ENCODE results near the gene NFIX.

DNA sequence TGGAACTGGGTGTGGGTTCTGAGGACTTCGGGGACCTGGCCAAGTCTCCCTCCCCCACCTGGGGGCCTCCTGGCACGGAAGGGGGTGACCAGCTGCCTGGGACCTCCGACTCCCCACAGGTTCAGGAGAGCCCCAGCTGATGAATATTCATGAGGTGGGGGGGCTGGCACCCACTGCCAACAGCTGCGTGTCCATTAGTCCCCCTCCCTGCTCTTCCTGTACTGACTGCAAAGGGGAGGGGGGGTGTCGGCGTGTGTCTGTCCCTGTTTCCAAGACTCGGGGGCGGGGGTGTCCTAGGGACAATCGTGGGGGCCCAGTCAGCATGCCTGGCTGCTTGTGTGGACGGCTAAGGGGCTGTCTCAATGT is 10.6 kb upstream of the NFIX start:
- TF ChIP-seq, protein P1, sequence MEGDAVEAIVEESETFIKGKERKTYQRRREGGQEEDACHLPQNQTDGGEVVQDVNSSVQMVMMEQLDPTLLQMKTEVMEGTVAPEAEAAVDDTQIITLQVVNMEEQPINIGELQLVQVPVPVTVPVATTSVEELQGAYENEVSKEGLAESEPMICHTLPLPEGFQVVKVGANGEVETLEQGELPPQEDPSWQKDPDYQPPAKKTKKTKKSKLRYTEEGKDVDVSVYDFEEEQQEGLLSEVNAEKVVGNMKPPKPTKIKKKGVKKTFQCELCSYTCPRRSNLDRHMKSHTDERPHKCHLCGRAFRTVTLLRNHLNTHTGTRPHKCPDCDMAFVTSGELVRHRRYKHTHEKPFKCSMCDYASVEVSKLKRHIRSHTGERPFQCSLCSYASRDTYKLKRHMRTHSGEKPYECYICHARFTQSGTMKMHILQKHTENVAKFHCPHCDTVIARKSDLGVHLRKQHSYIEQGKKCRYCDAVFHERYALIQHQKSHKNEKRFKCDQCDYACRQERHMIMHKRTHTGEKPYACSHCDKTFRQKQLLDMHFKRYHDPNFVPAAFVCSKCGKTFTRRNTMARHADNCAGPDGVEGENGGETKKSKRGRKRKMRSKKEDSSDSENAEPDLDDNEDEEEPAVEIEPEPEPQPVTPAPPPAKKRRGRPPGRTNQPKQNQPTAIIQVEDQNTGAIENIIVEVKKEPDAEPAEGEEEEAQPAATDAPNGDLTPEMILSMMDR (IDR thresholded peaks at IDR 0.05), result no peak
- no peak for TF ChIP-seq POLR2A (IDR thresholded peaks at IDR 0.05)
